PC-3 (cell line): ENCODE measurements around the gene RAB4A. TPM values are rescaled to one million over a fixed set of nuclear protein-coding genes. Genes with fewer than 3 reads are reported as not detected.

Source experiments
- ATAC-seq: fragments of 200-7000 bp; cut with Tn5 transposase; 2 replicates; pipeline ENCODE4 v1.9.1; 2020; ENCODE audit warnings: mild to moderate bottlenecking, moderate library complexity
- BruUV-seq: library from RNA; stranded (reverse); fragments of 400-500 nt; replicated peaks from 2 replicates; lab custom pipeline; 2021; lab: Mats Ljungman, UMichigan
- CTCF ChIA-PET: fragments of 300-600 bp; sonication (Branson Sonifier 250); formaldehyde crosslinking; loops from one replicate; lab custom pipeline; 2022; ENCODE audit warnings: antibody characterized with exemption; lab: Charles Lee
- POLR2A ChIA-PET: fragments of 300-600 bp; sonication (Branson Sonifier 250); formaldehyde crosslinking; loops from one replicate; lab custom pipeline; 2022; ENCODE audit warnings: antibody characterized with exemption; ENCODE audit not compliant: unreplicated experiment; lab: Charles Lee
- DNase-seq: peaks from one replicate; pipeline ENCODE4 v3.0.0-alpha.2; 2015
- H2AFZ ChIP-seq: fragments of 300-600 bp; sonication (generic); 2 replicates; pipeline ENCODE4 v1.6.0; 2016; ENCODE audit warnings: antibody characterized with exemption, low read length
- H3F3A ChIP-seq: fragments of 300-600 bp; sonication (generic); one replicate; pipeline ENCODE4 v1.6.0; 2017; ENCODE audit warnings: antibody characterized with exemption, low read length, control low read depth, mild to moderate bottlenecking; ENCODE audit not compliant: unreplicated experiment
- H3K27ac ChIP-seq: fragments of 300-600 bp; sonication (generic); 2 replicates; pipeline ENCODE4 v1.5.1; 2016; ENCODE audit warnings: mild to moderate bottlenecking, low read length
- H3K27me3 ChIP-seq: fragments of 300-600 bp; sonication (generic); 2 replicates; pipeline ENCODE4 v1.6.1; 2016; ENCODE audit warnings: low read length, mixed read lengths
- H3K36me3 ChIP-seq: fragments of 300-600 bp; sonication (generic); 2 replicates; pipeline ENCODE4 v1.6.1; 2016; ENCODE audit warnings: low read depth, mixed run types, low read length, mixed read lengths
- H3K4me1 ChIP-seq: fragments of 300-600 bp; sonication (generic); 2 replicates; pipeline ENCODE4 v1.5.1; 2016; ENCODE audit warnings: low read length; ENCODE audit not compliant: insufficient read depth
- H3K4me2 ChIP-seq: fragments of 300-600 bp; sonication (generic); 2 replicates; pipeline ENCODE4 v1.6.0; 2016; ENCODE audit warnings: low read length
- H3K4me3 ChIP-seq: fragments of 300-600 bp; sonication (generic); 2 replicates; pipeline ENCODE4 v1.5.1; 2016; ENCODE audit warnings: mild to moderate bottlenecking, low read length, mixed read lengths
- H3K79me2 ChIP-seq: fragments of 300-600 bp; sonication (generic); 2 replicates; pipeline ENCODE4 v1.6.1; 2017; ENCODE audit warnings: low read length, mixed read lengths
- H3K9ac ChIP-seq: fragments of 300-600 bp; sonication (generic); 2 replicates; pipeline ENCODE4 v1.6.0; 2016; ENCODE audit warnings: mild to moderate bottlenecking, low read length
- H3K9me2 ChIP-seq: fragments of 300-600 bp; sonication (generic); replicated peaks from 2 replicates; pipeline ENCODE4 v1.6.1; 2016; ENCODE audit warnings: mixed run types, low read length, mixed read lengths
- H3K9me3 ChIP-seq: fragments of 300-600 bp; sonication (generic); 2 replicates; pipeline ENCODE4 v1.6.1; 2016; ENCODE audit warnings: low read length, mixed read lengths
- H4K20me1 ChIP-seq: fragments of 300-600 bp; sonication (generic); 2 replicates; pipeline ENCODE4 v1.6.1; 2016; ENCODE audit warnings: low read length, mixed read lengths
- EZH2 ChIP-seq: fragments of 300-600 bp; sonication (generic); IDR thresholded peaks from one replicate; pipeline ENCODE4 v1.6.1; 2017; ENCODE audit warnings: antibody characterized with exemption, mild to moderate bottlenecking, low read length; ENCODE audit not compliant: unreplicated experiment
- EZH2phosphoT487 ChIP-seq: fragments of 300-600 bp; sonication (generic); IDR thresholded peaks from 2 replicates; pipeline ENCODE4 v1.6.1; 2018; ENCODE audit warnings: mild to moderate bottlenecking, antibody characterized with exemption, low read length, borderline replicate concordance
- intact Hi-C: fragments of 100-400 bp; cut with micrococcal nuclease; formaldehyde crosslinking; loops from 2 replicates; pipeline ENCODE4 v1.9.0; 2023
- total RNA-seq: library from RNA; depleted of rRNA; stranded (reverse); fragments of >200 nt; gene quantifications from 2 replicates; pipeline ENCODE4 v1.2.3, GENCODE V29; 2014
- TF ChIP-seq, protein P1 (sequence below): fragments of 300-600 bp; sonication (generic); conservative IDR thresholded peaks from 2 replicates; pipeline ENCODE4 v1.5.1; 2017; ENCODE audit warnings: antibody characterized with exemption, low read depth, mild to moderate bottlenecking, low read length

The RAB4A gene
- total RNA-seq, 1 experiment from 2014 or later: 67.0 TPM

DNA sequence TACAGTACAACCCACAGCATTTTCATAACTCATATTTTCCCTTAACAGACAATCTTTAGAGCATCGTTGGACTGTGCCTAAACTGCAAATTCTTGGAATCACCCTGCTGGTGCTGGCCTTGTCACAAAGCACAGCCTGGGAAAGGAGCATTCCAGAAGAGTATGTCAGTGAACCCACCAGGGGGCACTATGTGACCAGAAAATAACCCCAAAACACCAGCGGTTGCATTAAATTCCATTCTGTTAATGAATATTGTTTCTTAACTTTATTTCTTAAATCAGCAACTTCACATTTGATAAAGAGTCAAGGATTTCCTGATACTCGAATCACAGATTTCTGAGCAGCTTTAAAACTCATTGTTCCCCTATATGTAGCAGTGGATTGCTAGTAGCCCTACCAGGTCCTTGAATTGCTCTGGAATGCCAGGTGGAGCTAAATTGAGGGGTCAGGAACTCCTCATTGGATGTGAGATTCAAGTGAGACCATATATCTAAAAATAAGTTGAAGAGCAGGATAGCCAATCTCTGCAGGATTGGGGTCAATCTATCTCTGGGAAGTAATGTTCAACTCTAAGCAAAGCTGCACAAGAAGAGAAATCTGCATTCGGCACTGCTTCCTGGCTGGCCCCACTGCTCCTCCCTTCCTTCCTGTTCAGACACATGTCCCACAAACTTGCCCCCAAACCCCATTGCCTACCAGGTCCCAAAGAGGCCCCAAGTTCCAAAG, 12.7 kb upstream of the RAB4A start:
- Histone ChIP-seq H3K9ac (no peak overlapping the region), H3K4me1 (no peaks in the 10 kb centered on the region), H3K9me2 (no peaks in the 10 kb centered on the region), H3K9me3 (no peaks in the 10 kb centered on the region), H3K36me3 (no peaks in the 10 kb centered on the region), H3K27me3 (no peaks in the 10 kb centered on the region), H3K79me2 (no peaks in the 10 kb centered on the region), H3K4me3 (no peak overlapping the region), H4K20me1 (no peaks in the 10 kb centered on the region), H3K4me2 (no peak overlapping the region), H2AFZ (no peak overlapping the region), H3K27ac (no peak overlapping the region), H3F3A (no peaks in the 10 kb centered on the region)
- DNase-seq (peak; percentile 85), ATAC-seq (peak; percentile 87)
- TF ChIP-seq EZH2phosphoT487 (no peak), EZH2 (no peak)
- TF ChIP-seq, protein P1, sequence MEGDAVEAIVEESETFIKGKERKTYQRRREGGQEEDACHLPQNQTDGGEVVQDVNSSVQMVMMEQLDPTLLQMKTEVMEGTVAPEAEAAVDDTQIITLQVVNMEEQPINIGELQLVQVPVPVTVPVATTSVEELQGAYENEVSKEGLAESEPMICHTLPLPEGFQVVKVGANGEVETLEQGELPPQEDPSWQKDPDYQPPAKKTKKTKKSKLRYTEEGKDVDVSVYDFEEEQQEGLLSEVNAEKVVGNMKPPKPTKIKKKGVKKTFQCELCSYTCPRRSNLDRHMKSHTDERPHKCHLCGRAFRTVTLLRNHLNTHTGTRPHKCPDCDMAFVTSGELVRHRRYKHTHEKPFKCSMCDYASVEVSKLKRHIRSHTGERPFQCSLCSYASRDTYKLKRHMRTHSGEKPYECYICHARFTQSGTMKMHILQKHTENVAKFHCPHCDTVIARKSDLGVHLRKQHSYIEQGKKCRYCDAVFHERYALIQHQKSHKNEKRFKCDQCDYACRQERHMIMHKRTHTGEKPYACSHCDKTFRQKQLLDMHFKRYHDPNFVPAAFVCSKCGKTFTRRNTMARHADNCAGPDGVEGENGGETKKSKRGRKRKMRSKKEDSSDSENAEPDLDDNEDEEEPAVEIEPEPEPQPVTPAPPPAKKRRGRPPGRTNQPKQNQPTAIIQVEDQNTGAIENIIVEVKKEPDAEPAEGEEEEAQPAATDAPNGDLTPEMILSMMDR: peak; percentile 95
- CTCF ChIA-PET: interaction anchor here (0.5 to 1.1 kb wide), 3 partner anchors 195 to 270 kb away, joined by 3 to 6 read pairs (median 3); no protein-coding TSS in a partner anchor
- POLR2A ChIA-PET: no interaction called here
- BruUV-seq: no TSS peak
- intact Hi-C loops: loop anchor here (1.0 kb wide), 5 partner anchors 59 to 256 kb away; partner anchors contain the start of gene CCSAP

DNA sequence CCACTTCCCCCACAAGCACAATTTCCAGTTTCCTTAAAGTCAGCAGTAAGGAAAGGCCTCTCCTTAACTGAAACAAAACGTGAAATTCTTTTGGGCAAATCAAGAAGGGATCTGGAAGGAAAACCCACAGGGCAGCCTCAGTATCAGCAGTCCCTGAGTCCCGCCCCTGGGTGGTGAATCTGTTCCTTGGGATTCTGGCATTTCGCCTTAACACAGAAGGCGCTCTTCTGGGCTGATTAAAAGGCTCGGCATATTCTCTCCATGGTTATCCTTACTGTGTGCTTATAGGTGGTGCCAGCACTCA, 12.2 kb upstream of the RAB4A start:
- ATAC-seq: no peak
- POLR2A ChIA-PET: no interaction called here
- no TSS peak for BruUV-seq

More for the DNA sequence above, 12.2 kb upstream of the RAB4A start:
- Histone ChIP-seq H3K4me1 (no peaks in the 10 kb centered on the region), H3K9ac (no peak overlapping the region), H3K4me3 (no peak overlapping the region), H2AFZ (no peak overlapping the region), H3K9me2 (no peaks in the 10 kb centered on the region), H3K79me2 (no peaks in the 10 kb centered on the region), H4K20me1 (no peaks in the 10 kb centered on the region), H3K9me3 (no peaks in the 10 kb centered on the region), H3K27me3 (no peaks in the 10 kb centered on the region), H3K36me3 (no peaks in the 10 kb centered on the region), H3K27ac (no peak overlapping the region), H3F3A (no peaks in the 10 kb centered on the region), H3K4me2 (no peak overlapping the region)
- CTCF ChIA-PET: interaction anchor here (0.5 to 1.1 kb wide), 4 partner anchors 194 to 1050 kb away, joined by 3 to 7 read pairs (median 4); no protein-coding TSS in a partner anchor
- intact Hi-C loops: loop anchor here (1.0 kb wide), 5 partner anchors 59 to 256 kb away; partner anchors contain the start of gene CCSAP
- no peak for DNase-seq
- no peak for TF ChIP-seq EZH2phosphoT487
- TF ChIP-seq, protein P1: no peak
- TF ChIP-seq EZH2: no peak
